BJ (cell line): ENCODE data around the gene PI4KA. TPM values are rescaled to one million over a fixed set of nuclear protein-coding genes. Genes with fewer than 3 reads are reported as not detected.

Experiments used
- CTCF ChIA-PET: fragments of 350-600 bp; formaldehyde crosslinking; extraction: SDS; loops from one replicate; lab custom pipeline; 2021; ENCODE audit warnings: antibody characterized with exemption, inconsistent platforms; lab: Yijun Ruan, JAX
- POLR2A ChIA-PET: fragments of 300-600 bp; sonication (Branson Sonifier 250); formaldehyde crosslinking; extraction: SDS; loops from one replicate; lab custom pipeline; 2021; ENCODE audit warnings: antibody characterized with exemption; lab: Charles Lee
- DNase-seq: peaks from one replicate; pipeline ENCODE4 v3.0.0-alpha.2; 2011; ENCODE audit warnings: low read depth
- H3K27me3 ChIP-seq: 2 replicates; pipeline ENCODE4 v1.6.0; 2011; ENCODE audit warnings: low read length; ENCODE audit not compliant: control insufficient read depth, insufficient read depth
- H3K36me3 ChIP-seq: 2 replicates; pipeline ENCODE4 v1.5.1; 2011; ENCODE audit warnings: low read length; ENCODE audit not compliant: control insufficient read depth, insufficient read depth
- H3K4me3 ChIP-seq: 2 replicates; pipeline ENCODE4 v1.5.1; 2011; ENCODE audit warnings: low read depth, mild to moderate bottlenecking, control low read depth, low read length
- CTCF ChIP-seq: IDR thresholded peaks from 2 replicates; pipeline ENCODE4 v1.5.1; 2011; ENCODE audit warnings: low read depth, mild to moderate bottlenecking, control low read depth, inconsistent platforms, low read length, moderate library complexity; ENCODE audit not compliant: insufficient read depth
- polyA plus RNA-seq: library from polyadenylated mRNA; depleted of rRNA; stranded (reverse); fragments of >200 nt; gene quantifications from 2 replicates; pipeline ENCODE4 v1.2.3, GENCODE V29; 2011

Gene PI4KA
- polyA plus RNA-seq, 1 experiment, result 34.2 TPM

- ChIA-PET CTCF (interaction anchor here (0.8 kb wide), 1 partner anchor 20 kb away, joined by 3 read pairs; no protein-coding TSS in a partner anchor), POLR2A (no interaction called here)
- Histone ChIP-seq H3K4me3 (no peak overlapping the region), H3K36me3 (no peaks in the 10 kb centered on the region), H3K27me3 (no peaks in the 10 kb centered on the region)
- no peak for TF ChIP-seq CTCF
- no peak for DNase-seq
These were observed 6.5 kb downstream of the PI4KA start for GRCh38 chr22:20852076-20852475.

GRCh38 chr22:20847318-20847822, 11.2 kb downstream of the PI4KA start:
- Histone ChIP-seq H3K4me3 (no peak overlapping the region), H3K27me3 (no peaks in the 10 kb centered on the region), H3K36me3 (no peaks in the 10 kb centered on the region)
- no peak for TF ChIP-seq CTCF
- ChIA-PET POLR2A (interaction anchor here (0.7 kb wide), 1 partner anchor 20 kb away, joined by 11 read pairs; no protein-coding TSS in a partner anchor), CTCF (no interaction called here)
- no peak for DNase-seq

GRCh38 chr22:20844055-20845037, 14.3 kb downstream of the PI4KA start:
- H3K4me3 ChIP-seq, result no peak overlapping the region
- no peaks in the 10 kb centered on the region for H3K27me3 ChIP-seq
- ChIA-PET CTCF (no interaction called here), POLR2A (no interaction called here)
- DNase-seq, result no peak
- no peak for TF ChIP-seq CTCF
- no peaks in the 10 kb centered on the region for H3K36me3 ChIP-seq

- CTCF ChIA-PET, result no interaction called here
- POLR2A ChIA-PET, result no interaction called here
- Histone ChIP-seq H3K36me3 (no peaks in the 10 kb centered on the region), H3K4me3 (no peak overlapping the region), H3K27me3 (no peaks in the 10 kb centered on the region)
- TF ChIP-seq CTCF, result no peak
- no peak for DNase-seq
These were observed 15.1 kb downstream of the PI4KA start for GRCh38 chr22:20843501-20843900.

GRCh38 chr22:20840646-20841371, 17.8 kb downstream of the PI4KA start:
- H3K4me3 ChIP-seq, result no peak overlapping the region
- H3K36me3 ChIP-seq, result no peaks in the 10 kb centered on the region
- no peaks in the 10 kb centered on the region for H3K27me3 ChIP-seq
- no peak for DNase-seq
- ChIA-PET CTCF (no interaction called here), POLR2A (no interaction called here)
- TF ChIP-seq CTCF, result no peak
